NCI-H1105 (cell line): Measurements from ENCODE around the gene ACADM.
"Not testable (repeated sequence)": the region's sequence is repeated elsewhere in the genome, so short reads cannot be mapped to it uniquely, and the experiment has no call there.

Experiments used
- DNase-seq: peaks from one replicate; lab custom pipeline; 2025; lab: John Stamatoyannopoulos, UW

The ACADM gene

GRCh38 chr1:75724472-75725022, at the start of gene ACADM:
TSS of gene ACADM (plus strand) at chr1:75724709. CDS start at chr1:75724788, 79 bp downstream.
- DNase-seq, result peak; percentile 80

DNA sequence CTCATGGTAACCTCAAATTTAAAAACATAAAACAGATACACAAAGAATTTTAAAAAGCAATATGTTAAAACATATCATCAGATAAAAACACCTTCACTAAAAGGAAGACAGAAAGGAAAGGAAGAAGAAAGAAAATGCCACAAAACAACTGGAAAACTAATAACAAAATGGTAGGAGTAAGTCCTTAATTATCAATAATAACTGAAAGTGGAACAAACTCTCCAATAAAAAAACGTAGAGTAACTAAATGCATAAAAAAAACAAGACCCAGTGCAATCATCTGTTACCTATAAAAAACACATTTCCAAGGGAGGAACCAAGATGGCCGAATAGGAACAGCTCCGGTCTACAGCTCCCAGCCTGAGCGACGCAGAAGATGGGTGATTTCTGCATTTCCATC, 47.1 kb upstream of the ACADM start:
- DNase-seq, result no peak

DNA sequence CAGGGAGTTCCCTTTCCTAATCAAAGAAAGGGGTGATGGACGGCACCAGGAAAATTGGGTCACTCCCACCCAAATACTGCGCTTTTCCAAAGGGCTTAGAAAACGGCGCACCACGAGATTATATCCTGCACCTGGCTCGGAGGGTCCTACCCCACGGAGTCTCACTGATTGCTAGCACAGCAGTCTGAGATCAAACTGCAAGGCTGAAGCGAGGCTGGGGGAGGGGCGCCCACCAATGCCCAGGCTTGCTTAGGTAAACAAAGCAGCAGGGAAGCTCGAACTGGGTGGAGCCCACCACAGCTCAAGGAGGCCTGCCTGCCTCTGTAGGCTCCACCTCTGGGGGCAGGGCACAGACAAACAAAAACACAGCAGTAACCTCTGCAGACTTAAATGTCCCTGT, 46.5 kb upstream of the ACADM start:
- DNase-seq, result not testable (repeated sequence)

DNA sequence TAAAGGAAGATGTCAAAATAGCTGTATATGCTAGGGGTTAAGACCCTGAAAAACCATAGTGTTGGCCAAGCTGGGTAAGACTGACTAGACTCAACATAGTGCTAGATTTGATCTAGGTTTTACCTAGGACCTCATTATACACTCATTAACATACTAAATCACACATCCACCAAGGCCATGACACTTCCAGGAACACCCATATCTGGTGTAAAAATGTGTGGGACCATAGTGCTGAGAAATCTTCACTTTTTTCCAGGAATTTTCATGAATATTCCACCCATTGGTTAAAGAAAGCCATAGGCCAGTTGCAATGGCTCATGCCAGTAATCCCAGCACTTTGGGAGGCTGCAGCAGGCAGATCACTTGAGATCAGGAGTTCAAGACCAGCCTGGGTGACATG, 34.0 kb upstream of the ACADM start:
- no peak for DNase-seq

GRCh38 chr1:75693551-75693950, 31.0 kb upstream of the ACADM start:
- DNase-seq, result no peak

DNA sequence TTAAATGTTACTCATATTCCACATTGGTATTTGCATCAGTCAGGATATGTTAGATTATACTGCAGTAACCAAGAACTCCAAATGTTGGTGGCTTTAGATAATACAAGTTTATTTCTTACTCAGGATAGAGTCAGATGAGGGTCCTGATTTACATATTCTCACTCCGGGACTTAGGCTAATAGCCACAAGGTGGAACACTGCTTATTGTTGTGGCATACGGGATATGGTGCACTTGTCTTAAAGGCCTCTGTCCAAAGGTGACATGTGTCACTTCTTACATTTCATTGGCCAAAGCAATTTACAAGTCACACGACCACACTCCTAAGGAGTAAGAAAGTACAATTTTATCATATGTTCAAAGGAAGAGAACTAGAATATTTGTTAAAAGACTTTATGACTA, 28.5 kb upstream of the ACADM start:
- no peak for DNase-seq

DNA sequence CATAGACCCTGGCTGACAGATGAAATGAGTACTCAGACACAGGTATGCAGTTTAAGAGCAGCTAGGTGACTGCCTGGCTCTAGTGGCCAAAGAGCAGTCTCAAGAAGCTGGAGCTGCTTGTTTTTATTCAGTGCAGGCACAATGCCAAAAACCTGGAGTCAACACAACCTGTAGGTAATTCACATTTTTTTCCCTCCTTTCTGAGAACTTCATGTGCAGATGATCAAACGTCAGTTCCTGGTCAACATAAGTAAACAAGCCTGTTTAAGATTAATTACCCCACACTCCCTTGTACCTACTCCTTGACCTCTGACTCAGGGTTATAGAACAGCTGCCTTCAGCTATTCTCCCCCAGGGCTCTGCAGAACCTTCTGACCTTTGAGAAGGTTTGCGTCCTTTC, 17.3 kb upstream of the ACADM start:
- DNase-seq, result no peak

- DNase-seq, result no peak
Measured at GRCh38 chr1:75708910-75709309, 15.6 kb upstream of the ACADM start.

- DNase-seq, result no peak
Measured at GRCh38 chr1:75710832-75711231, 13.7 kb upstream of the ACADM start.

DNA sequence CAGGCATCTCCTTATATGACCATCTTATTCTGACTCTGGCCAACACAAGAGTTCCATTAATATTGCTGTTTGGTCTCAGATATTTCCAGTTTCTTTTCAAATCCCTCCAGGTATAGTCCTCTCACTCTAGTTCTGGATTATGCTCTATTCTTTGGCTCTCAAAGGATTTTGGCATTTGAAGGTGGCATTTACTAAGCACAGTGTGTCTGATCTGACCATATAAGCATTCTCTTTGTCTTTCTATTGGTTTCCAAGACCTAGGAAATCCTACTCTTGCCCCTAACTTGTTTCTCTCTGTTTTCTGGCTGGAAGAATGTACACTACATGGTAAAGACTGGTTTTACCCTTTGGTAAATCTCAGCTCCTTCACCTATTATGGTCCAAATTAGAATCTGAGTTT, 12.7 kb upstream of the ACADM start:
- DNase-seq, result no peak

GRCh38 chr1:75712306-75712705, 12.2 kb upstream of the ACADM start:
- no peak for DNase-seq

GRCh38 chr1:75719810-75720209, 4.7 kb upstream of the ACADM start:
- no peak for DNase-seq

- DNase-seq, result no peak
Measured at GRCh38 chr1:75720325-75720724, 4.2 kb upstream of the ACADM start.

DNA sequence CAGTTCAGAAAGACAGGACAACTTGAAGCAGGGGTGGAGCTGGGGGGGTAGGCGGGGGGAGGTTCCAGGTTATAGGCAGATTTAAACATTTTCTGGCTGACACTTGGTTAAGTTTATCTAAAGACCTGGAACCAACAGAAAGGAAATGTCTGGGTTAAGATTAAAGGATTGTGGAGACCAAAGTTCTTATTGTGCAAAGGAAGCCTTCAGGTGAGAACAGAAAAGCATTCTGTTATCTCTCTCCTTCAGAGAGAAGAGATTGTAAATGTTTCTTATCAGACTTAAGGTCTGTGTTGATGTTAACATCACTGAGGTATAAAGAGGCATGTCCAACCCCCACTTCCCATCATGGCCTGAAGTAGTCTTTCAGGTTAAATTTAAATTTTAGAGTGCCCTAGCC, 3.7 kb upstream of the ACADM start:
- DNase-seq, result no peak

DNA sequence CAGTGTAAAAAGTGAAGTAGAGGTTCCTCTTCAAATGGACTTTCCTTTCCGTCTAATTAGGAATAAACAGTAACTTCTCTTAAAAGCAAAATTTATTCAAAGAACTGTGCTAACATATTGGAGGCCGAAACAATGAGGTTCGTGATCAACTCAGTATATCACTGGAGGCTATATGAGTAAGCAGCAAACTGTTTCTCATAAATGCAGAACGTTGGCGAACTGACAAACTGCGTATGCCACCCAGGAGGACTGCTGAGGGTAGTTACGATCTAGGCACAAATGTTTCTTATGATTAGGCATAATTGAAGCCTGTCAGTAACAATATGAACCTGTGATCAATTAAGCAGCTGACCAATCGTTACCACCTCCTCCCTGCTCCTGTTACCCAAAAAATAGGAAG, 2.3 kb upstream of the ACADM start:
- not testable (repeated sequence) for DNase-seq

DNA sequence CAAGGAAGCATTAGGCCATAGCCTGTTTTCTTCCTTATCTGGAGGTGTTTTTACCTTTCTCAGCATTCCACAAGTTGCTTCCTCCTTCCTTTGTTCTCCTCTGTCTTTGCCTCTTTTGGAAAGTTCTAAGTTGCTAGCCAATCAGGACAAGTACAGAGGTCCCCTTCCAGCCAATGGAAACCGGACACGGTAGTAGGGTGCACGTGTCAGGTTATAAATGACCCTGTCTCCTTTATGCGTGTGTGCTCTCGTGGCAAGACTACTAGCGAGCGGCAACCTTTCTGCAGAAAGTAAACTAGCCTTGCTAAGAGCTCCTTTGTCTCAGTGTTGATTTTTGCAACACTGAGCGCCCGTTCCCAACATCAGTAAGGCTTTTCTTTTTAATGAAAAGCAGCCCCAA, 1.5 kb upstream of the ACADM start:
- DNase-seq, result no peak

DNA sequence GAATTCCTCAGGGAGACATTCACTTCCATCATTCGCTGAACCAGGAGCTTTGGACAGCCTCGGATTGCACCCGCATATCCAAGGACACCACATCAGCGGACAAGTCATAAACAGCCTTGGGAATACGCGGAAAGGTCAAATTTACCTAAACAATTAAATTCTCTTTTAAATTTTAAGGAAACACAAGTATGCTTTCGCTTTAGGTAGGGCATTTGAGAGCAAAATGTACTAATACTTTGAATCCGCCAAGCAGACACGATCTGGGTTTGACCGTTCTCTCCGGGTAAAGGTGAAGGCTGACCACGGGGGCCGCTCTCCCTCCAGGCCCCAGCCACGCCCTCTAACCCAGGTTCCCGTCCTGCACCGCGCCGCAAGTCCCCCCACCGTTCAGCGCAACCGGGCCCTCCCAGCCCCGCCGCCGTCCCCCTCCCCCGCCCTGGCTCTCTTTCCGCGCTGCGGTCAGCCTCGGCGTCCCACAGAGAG, 479 bp upstream of the ACADM start:
- peak; percentile 73 for DNase-seq

- no peak for DNase-seq
Measured at GRCh38 chr1:75725266-75725665, 757 bp downstream of the ACADM start.

GRCh38 chr1:75725861-75726361, 1.4 kb downstream of the ACADM start:
- no peak for DNase-seq

DNA sequence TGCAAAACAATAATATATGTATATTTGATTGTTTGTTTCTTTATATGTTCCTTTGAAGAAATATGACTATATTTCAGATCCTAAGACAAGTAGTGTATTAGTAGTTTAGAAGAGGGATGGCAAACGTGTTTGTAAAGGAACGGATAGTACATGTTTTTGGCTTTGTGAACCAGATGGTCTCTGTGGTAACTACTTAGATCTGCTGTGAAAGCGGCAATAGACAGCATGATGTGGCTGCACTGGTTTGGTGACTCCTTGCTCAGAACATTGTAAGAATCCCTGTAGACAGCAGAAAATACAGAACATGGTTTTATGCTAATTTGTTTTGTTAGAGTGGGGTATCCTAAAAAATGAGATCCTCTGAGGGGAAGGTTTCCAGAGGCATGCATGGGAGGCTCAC, 3.1 kb downstream of the ACADM start:
- no peak for DNase-seq

DNA sequence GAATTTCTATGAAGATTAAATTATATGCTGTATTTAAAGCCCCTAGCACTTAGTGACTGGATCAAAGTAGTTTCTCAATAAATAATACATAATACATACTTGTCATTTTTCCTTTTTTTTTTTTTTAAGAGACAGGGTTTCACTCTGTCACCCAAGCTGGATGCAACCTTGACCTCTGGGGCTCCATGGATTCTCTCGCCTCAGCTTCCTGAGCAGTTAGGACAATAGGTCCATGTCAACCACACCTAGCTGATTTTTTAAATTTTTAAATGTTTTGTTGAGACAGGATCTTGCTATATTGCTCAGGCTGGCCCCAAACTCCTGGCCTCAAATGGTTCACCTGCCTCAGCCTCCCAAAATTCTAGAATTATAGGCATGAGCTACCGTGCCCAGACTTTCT, 5.9 kb downstream of the ACADM start:
- no peak for DNase-seq

GRCh38 chr1:75731881-75732280, 7.4 kb downstream of the ACADM start:
- DNase-seq, result no peak

- no peak for DNase-seq
Measured at GRCh38 chr1:75732703-75733102, 8.2 kb downstream of the ACADM start.

GRCh38 chr1:75733661-75734060, 9.2 kb downstream of the ACADM start:
- DNase-seq, result no peak
